H7 (cell line): Measurements from ENCODE around the gene LHB. TPM values are rescaled to one million over a fixed set of nuclear protein-coding genes. Genes with fewer than 3 reads are reported as not detected.

Experiments used
- DNase-seq: peaks from one replicate; pipeline ENCODE4 v3.0.0; 2012
- H3K27me3 ChIP-seq: 2 replicates; pipeline ENCODE4 v1.6.0; 2011; ENCODE audit warnings: mild to moderate bottlenecking, low read length; ENCODE audit not compliant: control insufficient read depth, insufficient read depth
- H3K36me3 ChIP-seq: replicated peaks from 2 replicates; pipeline ENCODE4 v1.5.1; 2011; ENCODE audit warnings: low read length; ENCODE audit not compliant: control insufficient read depth, insufficient read depth
- H3K4me3 ChIP-seq: 2 replicates; pipeline ENCODE4 v1.5.1; 2011; ENCODE audit warnings: low read depth, mild to moderate bottlenecking, control low read depth, low read length, moderate library complexity; ENCODE audit not compliant: insufficient read depth
- total RNA-seq: library from RNA; depleted of rRNA; stranded (reverse); fragments of >200 nt; shearing (Covaris generic); gene quantifications from 2 replicates; pipeline ENCODE4 v1.2.3, GENCODE V29; 2014; rRNA removed

The LHB gene
- total RNA-seq, 1 experiment from 2014 or later: not detected

- Histone ChIP-seq H3K27me3 (no peaks in the 10 kb centered on the region), H3K36me3 (peaks cover 17% of the 10 kb centered on the region), H3K4me3 (peak overlapping the region; percentile 89)
- DNase-seq: no peak
Measured at GRCh38 chr19:48966541-48967345, 50.1 kb downstream of the LHB start.

Other genes with a start within 250 kb of the LHB start
- 31.5 and 40.0 TPM in 2 replicates for gene BCAT2, start 206.1 kb downstream of the LHB start, total RNA-seq
- 9.9 and 18.0 TPM in 2 replicates for gene HSD17B14, start 180.6 kb downstream of the LHB start, total RNA-seq
- gene PLEKHA4, start 148.5 kb downstream of the LHB start, total RNA-seq: 20.6 and 25.6 TPM in 2 replicates
- 20.3 and 21.6 TPM in 2 replicates for gene PPP1R15A, start 144.7 kb downstream of the LHB start, total RNA-seq
- 0.52 and 1.1 TPM in 2 replicates for gene TULP2, start 118.3 kb downstream of the LHB start, total RNA-seq
- gene NUCB1, start 116.8 kb downstream of the LHB start, total RNA-seq: 173 and 203 TPM in 2 replicates
- gene DHDH, start 83.4 kb downstream of the LHB start, total RNA-seq: not detected in 2 replicates
- gene BAX, start 62.2 kb downstream of the LHB start, total RNA-seq: 57.8 and 72.6 TPM in 2 replicates
- 2,437 and 3,282 TPM in 2 replicates for gene FTL, start 51.8 kb downstream of the LHB start, total RNA-seq
- 35.2 and 50.2 TPM in 2 replicates for gene GYS1, start 23.8 kb downstream of the LHB start, total RNA-seq
- gene RUVBL2, start 23.2 kb downstream of the LHB start, total RNA-seq: 256 and 327 TPM in 2 replicates
- gene CGB3, start 7.2 kb upstream of the LHB start, total RNA-seq: not detected in 2 replicates
- gene CGB2, start 14.8 kb upstream of the LHB start, total RNA-seq: 1.4 TPM in 1 of 2 replicates, not detected in the other
- gene CGB1, start 19.8 kb upstream of the LHB start, total RNA-seq: not detected in 2 replicates
- not detected in 2 replicates for gene CGB5, start 26.8 kb upstream of the LHB start, total RNA-seq
- gene CGB8, start 32.0 kb upstream of the LHB start, total RNA-seq: not detected in 2 replicates
- gene CGB7, start 40.7 kb upstream of the LHB start, total RNA-seq: not detected in 2 replicates
- gene NTF4, start 47.7 kb upstream of the LHB start, total RNA-seq: 0.81 and 1.2 TPM in 2 replicates
- gene KCNA7, start 55.6 kb upstream of the LHB start, total RNA-seq: not detected in 2 replicates
- gene SNRNP70, start 68.4 kb upstream of the LHB start, total RNA-seq: 338 and 397 TPM in 2 replicates
- 2.2 and 4.1 TPM in 2 replicates for gene LIN7B, start 97.3 kb upstream of the LHB start, total RNA-seq
- gene C19orf73, start 102.1 kb upstream of the LHB start, total RNA-seq: 1.4 and 3.2 TPM in 2 replicates
- 21.1 and 23.6 TPM in 2 replicates for gene PPFIA3, start 102.5 kb upstream of the LHB start, total RNA-seq
- gene HRC, start 138.3 kb upstream of the LHB start, total RNA-seq: 0.45 and 0.81 TPM in 2 replicates
- gene TRPM4, start 140.7 kb upstream of the LHB start, total RNA-seq: 10.2 and 12.8 TPM in 2 replicates